ENCODE results near the gene ATP8B2. TPM values are rescaled to one million over a fixed set of nuclear protein-coding genes. Genes with fewer than 3 reads are reported as not detected.
"Not testable (repeated sequence)": the region's sequence is repeated elsewhere in the genome, so short reads cannot be mapped to it uniquely, and the experiment has no call there.

The ATP8B2 gene
- total RNA-seq (2014; rRNA removed) (25.7 and 36.3 TPM in 2 replicates), Bru-seq, nascent RNA (percentile 86 among the genes with signal in this experiment), BruChase-seq, experiment 1, labeled RNA remaining after a 6-hour chase (percentile 95 among the genes with signal in this experiment), BruChase-seq, experiment 2, labeled RNA remaining after a 2-hour chase (percentile 84 among the genes with signal in this experiment)
- long read RNA-seq, partial matches to known transcripts = 8 of 22 reads
- long read RNA-seq, other reads (novel, unspliced or antisense) = 13 of 22 reads

GRCh38 chr1:154324669-154325582 is at the start of gene ATP8B2:
ATP8B2 (plus strand) TSS chr1:154325525; CDS start chr1:154328142, 2,617 bp downstream.
- Histone ChIP-seq H3K9me3 (ENCODE audit: low read length) (no peaks in the 10 kb centered on the region), H3K27me3 (ENCODE audit: low read length) (peaks cover 14% of the 10 kb centered on the region; the same call in 1 of the 2 replicates), H3K4me3 (ENCODE audit: low read length) (peak within 1 kb of the TSS; percentile 79), H3K4me1 (ENCODE audit: insufficient read depth, low read length) (peaks cover 25% of the 10 kb centered on the region), H3K4me2 (ENCODE audit: low read length) (peak within 1 kb of the TSS; percentile 87), H3K9ac (ENCODE audit: low read length) (peak within 1 kb of the TSS; percentile 63), H3F3A (ENCODE audit: low read length, unreplicated experiment) (peaks cover 4% of the 10 kb centered on the region), H4K20me1 (ENCODE audit: low read length) (no peaks in the 10 kb centered on the region), H3K36me3 (ENCODE audit: low read depth, low read length) (no peaks in the 10 kb centered on the region), H2AFZ (ENCODE audit: low read length) (peak within 1 kb of the TSS; percentile 96), H3K9me2 (replicated peaks; ENCODE audit: low read length) (no peaks in the 10 kb centered on the region), H3K79me2 (ENCODE audit: low read length) (no peaks in the 10 kb centered on the region), H3K27ac (ENCODE audit: low read length) (peak within 1 kb of the TSS; percentile 76)
- intact Hi-C loops (cut with micrococcal nuclease) = loop anchor here (5.0 kb wide), 1 partner anchor 152 kb away; no protein-coding TSS in a partner anchor
- peak; percentile 92 for DNase-seq
- ATAC-seq = peak; percentile 40
- no peak for TF ChIP-seq EZH2phosphoT487 (IDR thresholded peaks at IDR 0.05; ENCODE audit: borderline replicate concordance, low read length)
- TF ChIP-seq CTCF (conservative IDR thresholded peaks at IDR 0.05; ENCODE audit: low read depth, low read length) = peak; percentile 97
- TF ChIP-seq EZH2 (IDR thresholded peaks at IDR 0.05; ENCODE audit: low read length, unreplicated experiment) = no peak
- no TSS peak for BruUV-seq (replicated peaks)
- ChIA-PET CTCF (interaction anchor here (0.5 to 1.8 kb wide), 2 partner anchors 10 to 289 kb away, joined by 3 to 8 read pairs; no protein-coding TSS in a partner anchor), POLR2A (ENCODE audit: unreplicated experiment) (interaction anchor here (1.0 kb wide), 1 partner anchor 9 kb away, joined by 4 read pairs; no protein-coding TSS in a partner anchor)

- intact Hi-C loops (cut with micrococcal nuclease) = loop anchor here (5.0 kb wide), 1 partner anchor 201 kb away; no protein-coding TSS in a partner anchor
- H3K36me3 ChIP-seq (ENCODE audit: low read depth, low read length) = peaks cover 14% of the 10 kb centered on the region; the same call in 1 of the 2 replicates
- no peak overlapping the region for H2AFZ ChIP-seq (ENCODE audit: low read length)
- POLR2A ChIA-PET (ENCODE audit: unreplicated experiment) = no interaction called here
- H3K9me2 ChIP-seq (replicated peaks; ENCODE audit: low read length) = no peaks in the 10 kb centered on the region
- DNase-seq (no peak), ATAC-seq (no peak)
- H4K20me1 ChIP-seq (ENCODE audit: low read length) = no peaks in the 10 kb centered on the region
- BruUV-seq (replicated peaks) = no TSS peak
- TF ChIP-seq EZH2phosphoT487 (IDR thresholded peaks at IDR 0.05; ENCODE audit: borderline replicate concordance, low read length) = no peak
- TF ChIP-seq EZH2 (IDR thresholded peaks at IDR 0.05; ENCODE audit: low read length, unreplicated experiment) = no peak
- peak; percentile 45; the same call in 1 of the 2 replicates for TF ChIP-seq CTCF (conservative IDR thresholded peaks at IDR 0.05; ENCODE audit: low read depth, low read length)
- H3K4me2 ChIP-seq (ENCODE audit: low read length) = no peak overlapping the region
- H3K79me2 ChIP-seq (ENCODE audit: low read length) = peaks cover 12% of the 10 kb centered on the region
- H3K27me3 ChIP-seq (ENCODE audit: low read length) = no peaks in the 10 kb centered on the region
- CTCF ChIA-PET = interaction anchor here (1.8 kb wide), 1 partner anchor 58 kb away, joined by 6 read pairs; no protein-coding TSS in a partner anchor
- no peaks in the 10 kb centered on the region for H3K9me3 ChIP-seq (ENCODE audit: low read length)
- no peaks in the 10 kb centered on the region; the same call in 1 of the 2 replicates for H3K4me1 ChIP-seq (ENCODE audit: insufficient read depth, low read length)
- H3F3A ChIP-seq (ENCODE audit: low read length, unreplicated experiment) = no peaks in the 10 kb centered on the region
- H3K9ac ChIP-seq (ENCODE audit: low read length) = no peak overlapping the region
- no peak overlapping the region for H3K27ac ChIP-seq (ENCODE audit: low read length)
- H3K4me3 ChIP-seq (ENCODE audit: low read length) = no peak overlapping the region
Measured at GRCh38 chr1:154276797-154277196, 48.5 kb upstream of the ATP8B2 start.

- H3K27me3 ChIP-seq (ENCODE audit: low read length); H4K20me1 ChIP-seq (ENCODE audit: low read length); H3K9ac ChIP-seq (ENCODE audit: low read length); H3K36me3 ChIP-seq (ENCODE audit: low read depth, low read length); H3K27ac ChIP-seq (ENCODE audit: low read length); ATAC-seq; BruUV-seq (replicated peaks); H3K4me1 ChIP-seq (ENCODE audit: insufficient read depth, low read length); H3K9me2 ChIP-seq (replicated peaks; ENCODE audit: low read length); DNase-seq; intact Hi-C loops (cut with micrococcal nuclease); H3K79me2 ChIP-seq (ENCODE audit: low read length); H2AFZ ChIP-seq (ENCODE audit: low read length); H3K4me3 ChIP-seq (ENCODE audit: low read length); CTCF ChIA-PET; H3F3A ChIP-seq (ENCODE audit: low read length, unreplicated experiment); H3K9me3 ChIP-seq (ENCODE audit: low read length); H3K4me2 ChIP-seq (ENCODE audit: low read length): not testable (repeated sequence)
- POLR2A ChIA-PET (ENCODE audit: unreplicated experiment) = interaction anchor here (0.7 kb wide), 1 partner anchor 80 kb away, joined by 4 read pairs; no protein-coding TSS in a partner anchor
Measured at GRCh38 chr1:154287591-154287990, 37.7 kb upstream of the ATP8B2 start.
